Measurements from ENCODE around the gene STIM2.

DNA sequence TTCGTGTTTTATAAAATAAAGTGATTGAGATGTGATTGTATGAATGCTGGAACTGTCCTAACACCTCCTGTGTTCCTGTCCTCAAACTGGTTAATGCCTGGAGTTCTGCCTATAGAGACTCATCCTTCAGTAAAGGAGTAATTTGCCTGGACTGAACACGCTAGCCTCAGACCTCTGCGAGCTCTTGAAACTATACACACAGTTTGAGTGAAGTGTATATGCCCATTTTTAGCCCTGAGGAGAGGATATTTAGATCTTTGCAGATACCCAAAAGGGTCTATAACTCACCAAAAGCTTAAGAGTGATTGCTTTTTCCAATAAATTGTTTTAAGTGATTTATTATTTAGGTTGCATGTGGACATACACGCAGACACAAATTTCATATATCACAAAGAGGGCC is 29.9 kb upstream of the STIM2 start:
- TF ChIP-seq, protein P1, sequence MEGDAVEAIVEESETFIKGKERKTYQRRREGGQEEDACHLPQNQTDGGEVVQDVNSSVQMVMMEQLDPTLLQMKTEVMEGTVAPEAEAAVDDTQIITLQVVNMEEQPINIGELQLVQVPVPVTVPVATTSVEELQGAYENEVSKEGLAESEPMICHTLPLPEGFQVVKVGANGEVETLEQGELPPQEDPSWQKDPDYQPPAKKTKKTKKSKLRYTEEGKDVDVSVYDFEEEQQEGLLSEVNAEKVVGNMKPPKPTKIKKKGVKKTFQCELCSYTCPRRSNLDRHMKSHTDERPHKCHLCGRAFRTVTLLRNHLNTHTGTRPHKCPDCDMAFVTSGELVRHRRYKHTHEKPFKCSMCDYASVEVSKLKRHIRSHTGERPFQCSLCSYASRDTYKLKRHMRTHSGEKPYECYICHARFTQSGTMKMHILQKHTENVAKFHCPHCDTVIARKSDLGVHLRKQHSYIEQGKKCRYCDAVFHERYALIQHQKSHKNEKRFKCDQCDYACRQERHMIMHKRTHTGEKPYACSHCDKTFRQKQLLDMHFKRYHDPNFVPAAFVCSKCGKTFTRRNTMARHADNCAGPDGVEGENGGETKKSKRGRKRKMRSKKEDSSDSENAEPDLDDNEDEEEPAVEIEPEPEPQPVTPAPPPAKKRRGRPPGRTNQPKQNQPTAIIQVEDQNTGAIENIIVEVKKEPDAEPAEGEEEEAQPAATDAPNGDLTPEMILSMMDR (IDR thresholded peaks at IDR 0.05 in 4 of 5, conservative IDR thresholded peaks at IDR 0.05 in 1 of 5): no peak
- TF ChIP-seq POLR2A (IDR thresholded peaks at IDR 0.05): no peak

All from gastrocnemius medialis (tissue), 4 donors.